K562 (cell line): ENCODE data around the gene PEX6. TPM values are rescaled to one million over a fixed set of nuclear protein-coding genes. Genes with fewer than 3 reads are reported as not detected.
A peak's percentile ranks its signal among the peaks of the same experiment; 100 is the strongest.

Experiments used
- ARHGAP35 ChIP-seq: fragments of 450-650 bp; IDR thresholded peaks from 2 replicates; pipeline ENCODE4 v1.6.1; 2018; ENCODE audit not compliant: partially characterized antibody
- ARID3B ChIP-seq: fragments of 250-450 bp; sonication (Bioruptor Pico); IDR thresholded peaks from 2 replicates; pipeline ENCODE4 v1.4.0; 2020; ENCODE audit warnings: borderline replicate concordance
- E2F6 ChIP-seq, 2 experiments: IDR thresholded peaks; 2 replicates each; pipeline ENCODE4 v1.6.1; 2011; ENCODE audit warnings: borderline replicate concordance in 1 of 2, control low read depth in 1 of 2, low read depth in 1 of 2, low read length in 1 of 2, mild to moderate bottlenecking in 1 of 2, mixed read lengths in 1 of 2, moderate library complexity in 1 of 2; ENCODE audit not compliant: insufficient read depth in 1 of 2, insufficient read length in 1 of 2, poor library complexity in 1 of 2, severe bottlenecking in 1 of 2; ENCODE audit errors: extremely low read depth in 1 of 2
- EP400 ChIP-seq: fragments of 450-650 bp; IDR thresholded peaks from 2 replicates; pipeline ENCODE4 v1.6.1; 2017; ENCODE audit warnings: antibody characterized with exemption, mild to moderate bottlenecking, moderate library complexity
- HDAC8 ChIP-seq: fragments of 450-650 bp; IDR thresholded peaks from 2 replicates; pipeline ENCODE4 v1.6.1; 2016; ENCODE audit warnings: mild to moderate bottlenecking, missing genetic modification characterization, moderate library complexity, missing compliant biosample characterization
- IRF1 ChIP-seq: sonication (generic); formaldehyde crosslinking; IDR thresholded peaks from 2 replicates; pipeline ENCODE4 v1.8.0; 2022; ENCODE audit warnings: missing genetic modification reagents, mild to moderate bottlenecking, borderline replicate concordance
- KLF1 ChIP-seq: fragments of 450-650 bp; IDR thresholded peaks from 2 replicates; pipeline ENCODE4 v1.6.1; 2016; ENCODE audit warnings: missing genetic modification characterization, missing compliant biosample characterization
- MYBL2 ChIP-seq, 2 experiments: fragments of 450-650 bp in 1 of 2; sonication (generic) in 1 of 2; formaldehyde crosslinking in 1 of 2; IDR thresholded peaks; 2 replicates each; pipeline versions ENCODE4 v1.6.1 to v1.8.1; 2017 to 2022; ENCODE audit warnings: borderline replicate concordance in 1 of 2, inconsistent platforms in 1 of 2, low read depth in 1 of 2, mild to moderate bottlenecking in 1 of 2, missing genetic modification reagents in 1 of 2, moderate library complexity in 1 of 2
- NBN ChIP-seq: fragments of 450-650 bp; IDR thresholded peaks from 2 replicates; pipeline ENCODE4 v1.6.1; 2016; ENCODE audit warnings: low read depth, mild to moderate bottlenecking
- NR2C1 ChIP-seq, 2 experiments: fragments of 450-650 bp; IDR thresholded peaks; 2 replicates each; pipeline ENCODE4 v1.6.1; 2017; ENCODE audit warnings: mild to moderate bottlenecking in 2 of 2, antibody characterized with exemption in 1 of 2, inconsistent platforms in 1 of 2, missing compliant biosample characterization in 1 of 2, missing genetic modification characterization in 1 of 2
- PHB ChIP-seq: fragments of 250-450 bp; sonication (Bioruptor Pico); IDR thresholded peaks from 2 replicates; pipeline ENCODE4 v1.5.0; 2021
- RBM34 ChIP-seq: fragments of 200-400 bp; formaldehyde crosslinking; IDR thresholded peaks from 2 replicates; pipeline ENCODE4 v1.6.1; 2018; ENCODE audit warnings: low read length, borderline replicate concordance; ENCODE audit not compliant: insufficient read depth
- SLC30A9 ChIP-seq: fragments of 250-450 bp; sonication (Bioruptor Pico); IDR thresholded peaks from 2 replicates; pipeline ENCODE4 v1.8.0; 2022; ENCODE audit warnings: mild to moderate bottlenecking, moderate library complexity
- TBP ChIP-seq: optimal IDR thresholded peaks from 2 replicates; pipeline ENCODE3; 2011; ENCODE audit warnings: low read depth, low read length, improper control_type of control experiment
- TEAD1 ChIP-seq, 2 experiments: fragments of 450-650 bp in 1 of 2; sonication (generic) in 1 of 2; formaldehyde crosslinking; IDR thresholded peaks; 2 replicates each; pipeline versions ENCODE4 v1.4.0 to v1.8.0; 2020 to 2022; ENCODE audit warnings: mild to moderate bottlenecking in 2 of 2, missing genetic modification reagents in 1 of 2
- THAP12 ChIP-seq: fragments of 250-450 bp; sonication (Bioruptor Pico); IDR thresholded peaks from 2 replicates; pipeline ENCODE4 v1.9.0; 2021; ENCODE audit warnings: mild to moderate bottlenecking, inconsistent platforms
- TRIM28 ChIP-seq: fragments of 450-650 bp; IDR thresholded peaks from 2 replicates; pipeline ENCODE4 v1.6.1; 2017
- WHSC1 ChIP-seq: IDR thresholded peaks from one replicate; pipeline ENCODE4 v1.6.1; 2012; ENCODE audit warnings: low read length, control low read depth, inconsistent platforms
- ZKSCAN1 ChIP-seq: fragments of 150-350 bp; IDR thresholded peaks from 2 replicates; pipeline ENCODE4 v1.6.1; 2016; ENCODE audit warnings: low read depth, low read length
- ZNF764 ChIP-seq: fragments of 250-450 bp; sonication (Bioruptor Pico); IDR thresholded peaks from 2 replicates; pipeline ENCODE4 v1.4.0; 2020; ENCODE audit warnings: low read depth, mild to moderate bottlenecking, moderate library complexity
- polyA plus RNA-seq, 8 experiments: library from polyadenylated mRNA; depleted of rRNA in 4 of 8; stranded (reverse) in 5 of 8; unstranded in 3 of 8; fragments of >200 nt; fragmentation: Nextera tagmentation in 2 of 8; fragmentation: Illumina TruSeq in 1 of 8; extraction: Ambion mirVana in 2 of 8; extraction: Trizol in 1 of 8; gene quantifications; 2 replicates each; pipeline versions ENCODE4 v1.2.1 to v1.2.3, GENCODE V29; 2011 to 2014; ENCODE audit warnings: inconsistent platforms in 1 of 8, missing spikeins in 1 of 8
- total RNA-seq, 7 experiments: library from RNA; depleted of rRNA in 6 of 7; stranded (reverse); fragments of >200 nt in 6 of 7; fragmentation: Illumina TruSeq in 2 of 7; extraction: Trizol in 2 of 7; gene quantifications; 2 replicates each; pipeline versions ENCODE4 v1.2.1 to v1.2.3, GENCODE V29; 2011 to 2021; ENCODE audit warnings: low replicate concordance in 1 of 7

PEX6 gene
- total and polyA plus RNA-seq, 9 of the 15 experiments (the other 6 are each of a cell fraction or from before 2014, with no cell fraction given): 0.17 to 20.8 (median 6.9) TPM

GRCh38 chr6:42928986-42929820 is 49.8 kb downstream of the PEX6 start, which contains the start of gene CNPY3 (continued):
- TF ChIP-seq THAP12 (CRISPR knock-in tag) (peak; percentile 60; the same call in 1 of the 2 replicates), ZNF764 (CRISPR knock-in tag) (no peak; the same call in 1 of the 2 replicates), SLC30A9 (CRISPR knock-in tag) (no peak), EP400 (peak; percentile 98), MYBL2 (IDR thresholded peaks at IDR 0.05; ENCODE audit: low read depth) (peak; percentile 76), MYBL2 (CRISPR knock-in tag; IDR thresholded peaks at IDR 0.05; ENCODE audit: borderline replicate concordance) (no peak), TEAD1 (CRISPR knock-in tag; IDR thresholded peaks at IDR 0.05) (peak in 1 of 2 experiments; percentile 68; a peak in 3 of 4 replicates), PHB (CRISPR knock-in tag) (0 out of 2 replicates have a peak, but pooled peaks have one; percentile 33), ARHGAP35 (no peak), WHSC1 (no peak), TRIM28 (peak; percentile 20; the same call in 1 of the 2 replicates), HDAC8 (0 out of 2 replicates have a peak, but pooled peaks have one; percentile 30), NR2C1 (IDR thresholded peaks at IDR 0.05) (no peak), NR2C1 (tag; IDR thresholded peaks at IDR 0.05) (peak; percentile 46; the same call in 1 of the 2 replicates), KLF1 (tag) (peak; percentile 84), TBP (peak; percentile 74), NBN (0 out of 2 replicates have a peak, but pooled peaks have one; percentile 16), IRF1 (no peak), RBM34 (no peak), ARID3B (peak; percentile 87), E2F6 (IDR thresholded peaks at IDR 0.05; ENCODE audit: borderline replicate concordance in 1 of 2, extremely low read depth in 1 of 2, insufficient read depth in 1 of 2, insufficient read length in 1 of 2, low read depth in 1 of 2, low read length in 1 of 2, poor library complexity in 1 of 2, severe bottlenecking in 1 of 2) (peak; percentile 99), ZKSCAN1 (peak; percentile 43; the same call in 1 of the 2 replicates)
